GM12892 (cell line): ENCODE data around the gene NTN5.

Experiments used
- POLR2A ChIP-seq: IDR thresholded peaks from 2 replicates; pipeline ENCODE4 v1.6.1; 2011; ENCODE audit warnings: low read depth, low read length, control low read depth
- POLR2AphosphoS5 ChIP-seq: IDR thresholded peaks from 2 replicates; pipeline ENCODE4 v1.6.1; 2011; ENCODE audit warnings: low read depth, low read length, control low read depth

GRCh38 chr19:48654299-48655059 is 18.3 kb downstream of the NTN5 start:
- no peak for TF ChIP-seq POLR2A
- TF ChIP-seq POLR2AphosphoS5 = no peak
